Measurements from ENCODE around the gene SPRR5. TPM values are rescaled to one million over a fixed set of nuclear protein-coding genes. Genes with fewer than 3 reads are reported as not detected.

The SPRR5 gene
- total and polyA plus RNA-seq, 7 donors: not detected

DNA sequence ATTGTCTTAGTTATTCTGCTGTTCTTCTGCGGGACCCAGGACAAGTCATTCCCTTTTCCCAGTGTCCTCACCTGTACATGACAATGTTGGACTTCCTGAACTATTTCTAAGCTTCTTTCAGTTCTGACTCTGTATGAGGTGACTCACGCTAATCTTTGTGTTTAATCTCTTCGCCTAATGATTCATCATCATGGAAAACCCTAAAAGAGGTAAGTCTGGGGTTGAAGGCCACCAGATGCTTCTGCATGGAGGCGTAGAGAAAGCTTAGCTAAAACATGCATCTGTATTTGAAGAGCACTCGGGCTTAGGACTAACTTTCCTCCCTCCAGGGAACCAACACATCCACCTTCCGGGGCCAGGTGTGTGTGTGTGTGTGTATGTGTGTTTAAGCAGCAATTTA lies 7.4 kb downstream of the SPRR5 start:
- ATAC-seq (no peak), DNase-seq (no peak)
- Histone ChIP-seq H3K9me3 (no peaks in the 10 kb centered on the region), H3K36me3 (ENCODE audit: insufficient read depth in 1 of 2, low read depth in 1 of 2) (no peaks in the 10 kb centered on the region), H3K4me1 (no peaks in the 10 kb centered on the region), H3K27ac (no peak overlapping the region), H3K4me3 (no peak overlapping the region), H3K27me3 (ENCODE audit: insufficient read depth in 3 of 3, low read length in 2 of 3) (peaks cover 0 to 1% (median 0%) of the 10 kb centered on the region in 3 donors)
- TF ChIP-seq, protein P1, sequence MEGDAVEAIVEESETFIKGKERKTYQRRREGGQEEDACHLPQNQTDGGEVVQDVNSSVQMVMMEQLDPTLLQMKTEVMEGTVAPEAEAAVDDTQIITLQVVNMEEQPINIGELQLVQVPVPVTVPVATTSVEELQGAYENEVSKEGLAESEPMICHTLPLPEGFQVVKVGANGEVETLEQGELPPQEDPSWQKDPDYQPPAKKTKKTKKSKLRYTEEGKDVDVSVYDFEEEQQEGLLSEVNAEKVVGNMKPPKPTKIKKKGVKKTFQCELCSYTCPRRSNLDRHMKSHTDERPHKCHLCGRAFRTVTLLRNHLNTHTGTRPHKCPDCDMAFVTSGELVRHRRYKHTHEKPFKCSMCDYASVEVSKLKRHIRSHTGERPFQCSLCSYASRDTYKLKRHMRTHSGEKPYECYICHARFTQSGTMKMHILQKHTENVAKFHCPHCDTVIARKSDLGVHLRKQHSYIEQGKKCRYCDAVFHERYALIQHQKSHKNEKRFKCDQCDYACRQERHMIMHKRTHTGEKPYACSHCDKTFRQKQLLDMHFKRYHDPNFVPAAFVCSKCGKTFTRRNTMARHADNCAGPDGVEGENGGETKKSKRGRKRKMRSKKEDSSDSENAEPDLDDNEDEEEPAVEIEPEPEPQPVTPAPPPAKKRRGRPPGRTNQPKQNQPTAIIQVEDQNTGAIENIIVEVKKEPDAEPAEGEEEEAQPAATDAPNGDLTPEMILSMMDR (IDR thresholded peaks at IDR 0.05): no peak
- intact Hi-C loops (cut with DNase I): no loop called here
- 79 to 83% (median 80%) methylated on average over 6 of the region's 6 CpGs for WGBS, 3 donors

DNA sequence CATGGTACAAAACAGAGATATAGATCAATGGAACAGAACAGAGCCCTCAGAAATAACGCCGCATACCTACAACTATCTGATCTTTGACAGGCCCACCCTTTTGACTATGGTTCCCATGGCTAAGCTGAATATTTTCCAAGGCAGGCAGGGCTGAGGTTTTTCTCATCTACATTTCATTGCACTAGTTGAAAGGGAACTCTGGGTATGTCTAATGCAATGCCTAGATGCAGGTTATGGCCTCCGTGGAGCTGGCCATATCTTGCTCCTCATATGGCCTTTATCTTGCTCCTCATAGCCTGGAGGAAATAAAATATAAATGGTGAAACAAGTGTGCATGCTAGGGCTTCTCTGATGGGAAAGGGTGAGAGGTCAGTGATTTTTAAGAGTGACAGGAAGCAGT lies 10.6 kb downstream of the SPRR5 start:
- intact Hi-C loops (cut with DNase I): no loop called here
- TF ChIP-seq, protein P1 (IDR thresholded peaks at IDR 0.05): no peak
- no peak overlapping the region for H3K27ac ChIP-seq
- H3K4me1 ChIP-seq: no peaks in the 10 kb centered on the region
- H3K27me3 ChIP-seq (ENCODE audit: insufficient read depth in 3 of 3, low read length in 2 of 3): peaks cover 0 to 1% (median 0%) of the 10 kb centered on the region in 3 donors
- H3K36me3 ChIP-seq (ENCODE audit: insufficient read depth in 1 of 2, low read depth in 1 of 2): no peaks in the 10 kb centered on the region
- no peak for ATAC-seq
- no peak overlapping the region for H3K4me3 ChIP-seq
- DNase-seq: no peak
- H3K9me3 ChIP-seq: no peaks in the 10 kb centered on the region
- 84 to 89% (median 85%) methylated on average over 3 of the region's 3 CpGs for WGBS, 3 donors

DNA sequence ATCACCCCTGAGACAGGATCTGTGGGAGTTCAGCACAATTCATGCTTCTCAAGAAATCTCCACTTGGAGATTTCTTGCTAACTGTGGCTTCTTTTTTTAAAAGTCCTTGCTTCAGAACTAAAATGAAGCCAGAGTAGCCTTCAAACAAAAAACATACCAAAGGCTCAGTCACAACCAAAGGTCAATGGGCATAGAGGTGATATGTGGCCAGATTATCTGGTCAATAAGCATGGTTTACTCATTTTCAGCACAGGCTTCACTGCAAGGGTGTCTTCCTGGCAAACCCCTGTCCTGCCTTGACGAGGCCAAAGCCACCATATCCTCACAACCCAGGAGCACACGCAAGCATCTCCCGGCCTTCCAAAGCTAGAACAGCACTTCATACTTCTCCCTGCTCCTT lies 12.3 kb downstream of the SPRR5 start:
- intact Hi-C loops (cut with DNase I): no loop called here
- H3K27ac ChIP-seq: no peak overlapping the region
- no peaks in the 10 kb centered on the region for H3K9me3 ChIP-seq
- ATAC-seq (no peak), DNase-seq (no peak)
- no peak overlapping the region for H3K4me3 ChIP-seq
- no peaks in the 10 kb centered on the region for H3K4me1 ChIP-seq
- H3K27me3 ChIP-seq (ENCODE audit: insufficient read depth in 3 of 3, low read length in 2 of 3): peaks cover 0 to 1% (median 0%) of the 10 kb centered on the region in 3 donors
- 72 to 81% (median 78%) methylated on average over 3 of the region's 3 CpGs for WGBS, 3 donors
- H3K36me3 ChIP-seq (ENCODE audit: insufficient read depth in 1 of 2, low read depth in 1 of 2): no peaks in the 10 kb centered on the region
- TF ChIP-seq, protein P1 (IDR thresholded peaks at IDR 0.05): no peak

DNA sequence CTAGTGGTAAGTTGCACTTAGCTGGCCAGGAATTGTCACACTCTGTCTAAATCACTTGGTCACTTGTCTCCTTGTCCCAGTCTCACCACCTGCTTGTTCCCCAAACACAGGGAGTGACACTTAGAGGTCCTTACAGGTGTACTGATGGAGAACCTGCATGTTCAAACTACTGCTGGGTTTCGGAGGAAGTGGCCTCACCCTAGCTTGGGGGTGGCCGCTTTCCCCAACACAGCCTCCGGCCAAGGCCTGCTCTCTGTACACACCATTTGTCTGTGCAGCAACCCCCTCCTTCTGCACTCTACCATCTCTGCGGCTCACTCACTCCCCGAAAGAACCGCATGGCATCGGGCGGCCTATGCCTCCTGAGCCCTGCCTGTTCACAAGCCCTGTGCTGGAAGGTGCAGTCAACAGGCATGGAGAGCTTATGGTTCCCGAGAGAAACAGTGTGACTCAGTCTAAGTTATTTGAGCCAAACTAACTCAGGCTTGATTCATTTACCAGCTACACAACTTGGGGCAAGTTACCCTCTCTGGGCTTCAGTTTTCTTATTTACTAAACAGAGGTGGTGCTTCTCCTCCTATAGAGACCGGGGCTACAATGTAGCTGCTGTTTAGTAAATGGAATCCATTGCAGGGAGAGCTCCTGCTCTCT lies 12.9 kb downstream of the SPRR5 start:
- no peak overlapping the region for H3K27ac ChIP-seq

More for the DNA sequence above, 12.9 kb downstream of the SPRR5 start:
- no peak for ATAC-seq
- H3K36me3 ChIP-seq (ENCODE audit: insufficient read depth in 1 of 2, low read depth in 1 of 2): no peaks in the 10 kb centered on the region
- TF ChIP-seq, protein P1 (IDR thresholded peaks at IDR 0.05): no peak
- DNase-seq: no peak
- intact Hi-C loops (cut with DNase I): no loop called here
- no peaks in the 10 kb centered on the region for H3K9me3 ChIP-seq
- no peak overlapping the region for H3K4me3 ChIP-seq
- 88 to 91% (median 89%) methylated on average over 10 of the region's 10 CpGs for WGBS, 3 donors
- no peaks in the 10 kb centered on the region for H3K4me1 ChIP-seq
- no peaks in the 10 kb centered on the region for H3K27me3 ChIP-seq (ENCODE audit: insufficient read depth in 3 of 3, low read length in 2 of 3)
